K562 (cell line): ENCODE results near the gene ALDH16A1. TPM values are rescaled to one million over a fixed set of nuclear protein-coding genes. Genes with fewer than 3 reads are reported as not detected.
A peak's percentile ranks its signal among the peaks of the same experiment; 100 is the strongest.

Experiments
- ASH1L ChIP-seq: fragments of 450-650 bp; IDR thresholded peaks from 2 replicates; pipeline ENCODE4 v1.6.1; 2018; ENCODE audit warnings: borderline replicate concordance, mild to moderate bottlenecking, low read depth; ENCODE audit not compliant: partially characterized antibody
- CEBPB ChIP-seq: fragments of 450-650 bp; IDR thresholded peaks from 2 replicates; pipeline ENCODE4 v1.6.1; 2016; ENCODE audit warnings: missing genetic modification characterization, missing compliant biosample characterization
- CHD2 ChIP-seq: IDR thresholded peaks from 2 replicates; pipeline ENCODE4 v1.6.1; 2011; ENCODE audit warnings: low read depth, low read length
- CREB5 ChIP-seq: fragments of 250-450 bp; sonication (Bioruptor Pico); IDR thresholded peaks from 2 replicates; pipeline ENCODE4 v1.5.0; 2020; ENCODE audit warnings: mild to moderate bottlenecking
- FOXP4 ChIP-seq: sonication (generic); formaldehyde crosslinking; IDR thresholded peaks from 2 replicates; pipeline ENCODE4 v1.8.0; 2022; ENCODE audit warnings: mild to moderate bottlenecking, missing genetic modification reagents, borderline replicate concordance
- HMG20B ChIP-seq: fragments of 250-450 bp; sonication (Bioruptor Pico); IDR thresholded peaks from 2 replicates; pipeline ENCODE4 v1.5.0; 2021; ENCODE audit warnings: mild to moderate bottlenecking
- MLX ChIP-seq, 2 experiments: fragments of 450-650 bp in 1 of 2; sonication (generic) in 1 of 2; formaldehyde crosslinking; conservative IDR thresholded peaks; 2 replicates each; pipeline versions ENCODE4 v1.4.0 to v1.8.1; 2020 to 2022; ENCODE audit warnings: mild to moderate bottlenecking in 1 of 2, missing genetic modification reagents in 1 of 2
- NR2C1 ChIP-seq, 2 experiments: fragments of 450-650 bp; IDR thresholded peaks; 2 replicates each; pipeline ENCODE4 v1.6.1; 2017; ENCODE audit warnings: mild to moderate bottlenecking in 2 of 2, antibody characterized with exemption in 1 of 2, inconsistent platforms in 1 of 2, missing compliant biosample characterization in 1 of 2, missing genetic modification characterization in 1 of 2
- RBFOX2 ChIP-seq: fragments of 200-400 bp; formaldehyde crosslinking; IDR thresholded peaks from 2 replicates; pipeline ENCODE4 v1.6.1; 2017; ENCODE audit warnings: low read depth, mild to moderate bottlenecking, low read length, moderate library complexity
- SLC30A9 ChIP-seq: fragments of 250-450 bp; sonication (Bioruptor Pico); IDR thresholded peaks from 2 replicates; pipeline ENCODE4 v1.8.0; 2022; ENCODE audit warnings: mild to moderate bottlenecking, moderate library complexity
- SRF ChIP-seq, 2 experiments: fragments of 250-450, 450-650 bp in 1 of 2; sonication (Bioruptor Pico) in 1 of 2; sonication (generic) in 1 of 2; formaldehyde crosslinking; IDR thresholded peaks; 2 replicates each; pipeline versions ENCODE4 v1.5.0 to v1.5.1; 2020 to 2022; ENCODE audit warnings: mild to moderate bottlenecking in 1 of 2, missing genetic modification reagents in 1 of 2
- TFAP4 ChIP-seq: sonication (generic); formaldehyde crosslinking; IDR thresholded peaks from 2 replicates; pipeline ENCODE4 v1.8.0; 2022; ENCODE audit warnings: missing genetic modification reagents, mild to moderate bottlenecking, moderate library complexity, borderline replicate concordance
- TSC22D4 ChIP-seq: fragments of 450-650 bp; IDR thresholded peaks from 2 replicates; pipeline ENCODE4 v1.6.1; 2016; ENCODE audit warnings: missing genetic modification characterization, missing biosample characterization, control low read depth
- ZBED1 ChIP-seq: IDR thresholded peaks from 2 replicates; pipeline ENCODE4 v1.6.1; 2014
- ZBTB9 ChIP-seq: fragments of 450-650 bp; formaldehyde crosslinking; IDR thresholded peaks from 2 replicates; pipeline ENCODE4 v1.4.0; 2020; ENCODE audit warnings: mild to moderate bottlenecking, moderate library complexity
- ZNF165 ChIP-seq: fragments of 250-450 bp; sonication (Bioruptor Pico); IDR thresholded peaks from 2 replicates; pipeline ENCODE4 v1.4.0; 2020; ENCODE audit warnings: borderline replicate concordance
- ZNF311 ChIP-seq: fragments of 250-450 bp; sonication (Bioruptor Pico); IDR thresholded peaks from 2 replicates; pipeline ENCODE4 v1.4.0; 2020; ENCODE audit warnings: mild to moderate bottlenecking, moderate library complexity
- ZNF384 ChIP-seq: IDR thresholded peaks from 2 replicates; pipeline ENCODE4 v1.6.1; 2012; ENCODE audit warnings: low read depth, low read length, improper control_type of control experiment
- ZNF395 ChIP-seq: fragments of 200-800 bp; sonication (Bioruptor generic); IDR thresholded peaks from 2 replicates; pipeline ENCODE4 v1.6.1; 2017; ENCODE audit warnings: missing genetic modification characterization, missing compliant biosample characterization
- polyA plus RNA-seq, 8 experiments: library from polyadenylated mRNA; depleted of rRNA in 4 of 8; stranded (reverse) in 5 of 8; unstranded in 3 of 8; fragments of >200 nt; fragmentation: Nextera tagmentation in 2 of 8; fragmentation: Illumina TruSeq in 1 of 8; extraction: Ambion mirVana in 2 of 8; extraction: Trizol in 1 of 8; gene quantifications; 2 replicates each; pipeline versions ENCODE4 v1.2.1 to v1.2.3, GENCODE V29; 2011 to 2014; ENCODE audit warnings: inconsistent platforms in 1 of 8, missing spikeins in 1 of 8
- total RNA-seq, 7 experiments: library from RNA; depleted of rRNA in 6 of 7; stranded (reverse); fragments of >200 nt in 6 of 7; fragmentation: Illumina TruSeq in 2 of 7; extraction: Trizol in 2 of 7; gene quantifications; 2 replicates each; pipeline versions ENCODE4 v1.2.1 to v1.2.3, GENCODE V29; 2011 to 2021; ENCODE audit warnings: low replicate concordance in 1 of 7

The ALDH16A1 gene
- total and polyA plus RNA-seq, 9 of the 15 experiments (the other 6 are each of a cell fraction or from before 2014, with no cell fraction given): 2.2 to 52.2 (median 7.6) TPM

GRCh38 chr19:49487277-49488045 is 34.4 kb downstream of the ALDH16A1 start, which contains the start of gene RPL13A (continued):
- TF ChIP-seq SRF (CRISPR knock-in tag; IDR thresholded peaks at IDR 0.05) (peak in 1 of 2 experiments; percentile 67; a peak in 1 of 4 replicates), CHD2 (peak; percentile 73), CEBPB (tag) (peak; percentile 99), ZNF311 (CRISPR knock-in tag) (no peak), SLC30A9 (CRISPR knock-in tag) (no peak), HMG20B (CRISPR knock-in tag) (no peak), CREB5 (peak; percentile 53; the same call in 1 of the 2 replicates), ZBTB9 (CRISPR knock-in tag) (no peak), ZBED1 (no peak), FOXP4 (CRISPR knock-in tag) (peak; percentile 78; the same call in 1 of the 2 replicates), ZNF165 (no peak), RBFOX2 (peak; percentile 100), NR2C1 (IDR thresholded peaks at IDR 0.05) (peak; percentile 84), NR2C1 (tag; IDR thresholded peaks at IDR 0.05) (no peak), ASH1L (peak; percentile 68), TFAP4 (peak; percentile 83; the same call in 1 of the 2 replicates), MLX (CRISPR knock-in tag; conservative IDR thresholded peaks at IDR 0.05) (peak in 1 of 2 experiments; percentile 12; a peak in 1 of 4 replicates), ZNF384 (no peak), TSC22D4 (tag) (no peak), ZNF395 (CRISPR knock-in tag) (peak; percentile 89)
